Measurements from ENCODE around the gene OSBPL1A.

Gene OSBPL1A

DNA sequence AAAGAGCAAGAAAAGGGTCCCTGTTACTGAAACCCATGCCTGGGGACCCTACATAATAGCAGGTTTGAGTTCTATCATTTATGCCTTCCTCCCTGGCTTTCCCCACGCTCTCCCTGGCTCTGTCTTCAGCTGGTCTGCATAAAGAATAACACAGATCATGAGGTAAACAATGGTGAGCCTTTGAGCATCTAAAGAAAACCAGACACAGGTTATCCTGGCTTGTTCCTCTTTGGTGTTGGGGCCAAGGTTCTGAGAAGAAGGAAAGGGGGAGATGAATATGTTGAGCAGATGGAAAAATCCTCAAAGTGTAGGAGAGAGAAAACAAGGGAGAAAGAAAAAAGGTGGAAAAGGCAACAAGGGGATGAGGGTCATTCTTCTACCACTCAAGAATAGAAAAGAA lies 131.5 kb downstream of the OSBPL1A start:
- no peak for DNase-seq (ENCODE audit: low spot score)

DNA sequence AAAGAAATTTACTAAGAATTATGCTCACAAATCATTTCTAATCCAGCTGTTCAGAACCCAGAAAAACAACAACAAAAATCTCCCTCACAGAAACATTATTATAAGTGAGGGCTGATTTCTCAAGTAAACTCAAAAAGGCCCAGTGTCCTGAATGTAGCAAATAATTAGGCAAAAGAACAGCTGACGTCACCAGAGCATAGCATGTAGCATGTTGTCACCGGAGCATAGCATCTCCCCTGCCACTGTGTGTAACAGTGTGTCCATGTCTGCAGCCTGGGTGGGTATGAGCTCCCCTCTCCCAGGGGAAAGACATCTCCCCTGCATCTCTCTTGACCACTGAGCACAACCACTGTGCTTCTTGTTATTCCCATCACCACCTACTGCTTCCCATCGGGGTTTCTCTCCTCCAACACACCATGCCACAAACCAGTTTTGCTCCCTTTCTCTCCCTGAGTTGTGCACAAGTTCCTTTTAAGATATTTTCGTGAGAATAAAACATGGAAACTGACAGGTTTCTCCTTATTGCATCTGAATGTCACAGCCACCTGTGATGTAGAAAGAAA lies 132.0 kb downstream of the OSBPL1A start:
- no peak for DNase-seq (ENCODE audit: low spot score)

GRCh38 chr18:24263050-24263449 lies 134.6 kb downstream of the OSBPL1A start:
- no peak for DNase-seq (ENCODE audit: low spot score)

DNA sequence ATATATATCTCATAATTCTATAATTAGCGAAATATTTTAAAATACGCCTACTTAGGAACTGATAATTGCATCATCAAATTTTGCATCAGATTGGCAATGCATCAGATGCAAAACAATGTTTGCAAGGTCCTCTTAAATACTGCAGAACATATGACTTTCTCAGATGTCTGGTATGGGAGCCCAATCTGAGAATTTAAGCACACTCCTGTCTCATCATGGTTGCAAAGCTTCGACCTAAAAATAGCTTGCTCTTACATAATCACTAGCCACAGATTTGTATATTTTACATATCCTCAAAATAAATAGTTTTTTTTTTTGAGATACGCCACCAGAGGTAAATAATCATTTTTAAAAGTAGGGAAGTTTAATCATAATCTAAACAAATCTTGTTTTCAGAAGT lies 135.5 kb downstream of the OSBPL1A start:
- no peak for DNase-seq (ENCODE audit: low spot score)

- DNase-seq (ENCODE audit: low spot score) = no peak
Measured at GRCh38 chr18:24259869-24260641, 137.6 kb downstream of the OSBPL1A start.

GRCh38 chr18:24254071-24254470 lies 143.6 kb downstream of the OSBPL1A start:
- DNase-seq (ENCODE audit: low spot score) = no peak

DNA sequence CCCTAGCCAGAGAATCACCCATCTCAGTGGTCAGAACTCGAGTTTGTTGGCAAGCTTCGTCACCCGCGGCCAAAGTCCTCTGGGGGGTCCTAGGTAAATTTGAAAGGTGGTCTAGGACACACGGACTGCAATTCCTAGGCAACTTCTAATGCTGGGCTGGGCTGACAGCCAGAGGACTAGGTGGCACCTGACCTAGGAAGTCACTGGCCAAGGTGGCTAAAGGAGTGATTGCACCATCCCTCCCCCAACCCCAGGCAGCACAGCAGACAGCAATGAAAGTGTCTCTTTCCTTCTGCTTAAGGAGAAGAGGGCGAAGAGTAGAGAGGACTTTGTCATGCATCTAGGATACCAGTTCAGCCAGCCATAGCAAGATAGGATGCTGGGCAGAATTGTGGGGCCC lies 147.9 kb downstream of the OSBPL1A start:
- DNase-seq (ENCODE audit: low spot score) = no peak

DNA sequence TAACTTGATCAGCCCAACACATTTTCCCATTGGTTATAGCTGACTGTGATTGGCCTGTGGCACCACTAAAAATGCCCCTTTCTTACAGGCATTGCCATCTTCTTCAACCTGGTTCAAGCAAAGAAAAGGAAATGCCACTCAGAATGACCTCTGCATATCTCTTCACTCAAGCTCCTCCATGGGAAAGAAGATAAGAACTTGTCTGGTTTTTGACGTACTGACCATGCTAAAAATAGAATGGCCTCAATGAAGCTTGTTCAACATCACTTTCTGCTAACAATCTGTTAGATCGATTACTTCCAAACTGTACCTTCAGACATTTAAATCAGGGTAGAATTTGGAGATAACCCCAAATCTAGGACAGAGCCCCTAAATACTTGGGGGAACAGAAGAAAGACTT lies 149.3 kb downstream of the OSBPL1A start:
- DNase-seq (ENCODE audit: low spot score) = no peak

GRCh38 chr18:24246143-24246542 lies 151.5 kb downstream of the OSBPL1A start:
- DNase-seq (ENCODE audit: low spot score) = no peak

- no peak for DNase-seq (ENCODE audit: low spot score)
Measured at GRCh38 chr18:24244698-24245097, 152.9 kb downstream of the OSBPL1A start.

- no peak for DNase-seq (ENCODE audit: low spot score)
Measured at GRCh38 chr18:24243677-24244076, 153.9 kb downstream of the OSBPL1A start.

- no peak for DNase-seq (ENCODE audit: low spot score)
Measured at GRCh38 chr18:24239341-24239740, 158.3 kb downstream of the OSBPL1A start.

DNA sequence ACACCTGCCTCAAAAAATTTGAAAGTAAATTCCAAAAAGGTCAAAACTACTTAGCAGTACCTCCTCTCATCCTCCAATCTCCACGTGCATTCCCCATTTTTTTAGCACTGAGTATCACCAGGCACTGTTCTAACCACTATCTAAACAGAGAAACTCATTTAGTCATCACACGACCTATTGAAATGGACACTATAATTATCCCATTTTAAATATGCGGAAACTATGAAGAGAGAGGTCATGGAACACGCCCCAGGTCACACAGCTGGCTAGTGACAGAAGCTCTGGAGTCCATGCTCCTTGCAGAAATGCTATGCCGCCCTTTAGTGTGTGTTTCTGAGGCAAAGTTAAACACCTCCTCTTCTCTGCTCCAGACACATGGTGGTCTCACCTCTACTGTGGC lies 159.2 kb downstream of the OSBPL1A start:
- no peak for DNase-seq (ENCODE audit: low spot score)

GRCh38 chr18:24234850-24235418 lies 162.7 kb downstream of the OSBPL1A start:
- no peak for DNase-seq (ENCODE audit: low spot score)

- DNase-seq (ENCODE audit: low spot score) = no peak
Measured at GRCh38 chr18:24234330-24234729, 163.3 kb downstream of the OSBPL1A start.

GRCh38 chr18:24232800-24233199 lies 164.8 kb downstream of the OSBPL1A start:
- no peak for DNase-seq (ENCODE audit: low spot score)

DNA sequence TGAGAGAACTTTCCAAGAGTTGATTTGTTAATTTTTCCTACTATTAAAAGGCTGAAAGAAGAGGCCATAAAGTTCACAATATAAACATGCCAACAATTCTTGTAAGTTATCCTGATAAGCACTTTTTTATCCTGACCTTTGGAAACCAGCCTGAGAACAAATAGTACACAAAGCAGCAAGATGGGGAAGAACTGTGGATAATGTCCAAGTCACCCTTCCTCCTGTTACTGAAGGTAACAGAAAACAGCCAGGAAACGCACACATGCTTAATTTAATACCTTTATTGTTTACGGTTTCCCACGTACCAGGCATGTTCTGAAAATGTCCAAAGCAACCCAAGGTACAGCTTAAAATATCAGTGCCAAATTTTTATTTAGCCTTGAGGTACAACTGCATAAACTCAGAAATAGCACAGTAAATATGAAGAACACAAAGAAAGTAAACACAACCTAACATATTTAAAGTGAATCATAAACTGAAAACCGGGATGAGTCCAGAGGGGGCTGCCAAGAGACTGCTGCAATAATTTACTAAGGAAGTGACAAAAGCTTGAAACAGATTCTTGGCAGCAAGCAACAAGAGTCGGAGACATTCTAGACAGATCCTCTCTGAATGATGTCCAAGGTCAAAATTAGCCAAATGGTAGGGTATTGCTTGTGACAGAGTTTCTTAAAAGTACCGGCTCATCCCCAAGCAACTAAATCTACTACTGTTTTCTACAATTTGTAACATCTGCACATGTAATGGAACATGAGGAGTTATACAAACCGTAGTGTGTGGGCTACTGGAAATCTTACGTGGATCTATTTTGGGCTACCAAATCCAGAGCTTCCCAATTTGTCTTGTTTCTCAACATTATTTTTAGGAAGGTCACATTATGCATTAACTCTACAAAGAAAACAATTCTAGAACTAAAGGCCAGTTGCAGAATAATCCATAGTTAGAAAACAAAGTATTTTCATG lies 165.6 kb downstream of the OSBPL1A start:
- no peak for DNase-seq (ENCODE audit: low spot score)

DNA sequence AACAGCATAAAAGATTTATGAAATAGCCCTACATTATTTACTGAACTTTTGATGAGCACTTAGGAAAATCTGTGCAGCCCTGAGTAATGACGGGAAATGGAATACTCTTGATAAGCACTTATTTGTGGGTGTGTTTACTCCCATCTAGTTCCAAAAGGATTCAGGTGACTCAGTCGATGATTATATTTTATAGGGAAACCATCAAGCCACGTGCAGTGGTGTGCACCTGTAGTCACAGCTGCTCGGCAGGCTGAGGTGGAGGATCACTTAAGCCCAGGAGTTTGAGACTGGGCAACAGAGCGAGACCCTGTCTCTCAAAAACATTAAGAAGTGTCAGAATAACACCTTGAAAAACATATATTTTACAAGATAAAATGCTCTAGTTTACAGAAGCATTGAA lies 166.9 kb downstream of the OSBPL1A start:
- DNase-seq (ENCODE audit: low spot score) = no peak

DNA sequence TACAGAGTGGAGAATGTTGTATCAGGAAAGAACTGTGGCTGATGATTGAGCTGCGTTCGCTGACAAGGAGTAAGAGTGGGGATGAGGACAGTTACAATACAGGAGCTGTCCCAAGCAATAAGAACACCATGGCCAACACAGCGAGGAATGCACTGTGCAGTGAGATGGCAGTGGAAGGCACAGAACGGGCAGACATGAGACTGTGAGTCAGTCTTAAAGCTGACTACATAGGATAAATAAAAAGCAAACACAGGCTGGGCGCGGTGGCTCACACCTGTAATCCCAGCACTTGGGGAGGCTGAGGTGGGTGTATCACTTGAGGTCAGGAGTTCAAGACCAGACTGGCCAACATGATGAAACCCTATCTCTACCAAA lies 169.0 kb downstream of the OSBPL1A start:
- no peak for DNase-seq (ENCODE audit: low spot score)

DNA sequence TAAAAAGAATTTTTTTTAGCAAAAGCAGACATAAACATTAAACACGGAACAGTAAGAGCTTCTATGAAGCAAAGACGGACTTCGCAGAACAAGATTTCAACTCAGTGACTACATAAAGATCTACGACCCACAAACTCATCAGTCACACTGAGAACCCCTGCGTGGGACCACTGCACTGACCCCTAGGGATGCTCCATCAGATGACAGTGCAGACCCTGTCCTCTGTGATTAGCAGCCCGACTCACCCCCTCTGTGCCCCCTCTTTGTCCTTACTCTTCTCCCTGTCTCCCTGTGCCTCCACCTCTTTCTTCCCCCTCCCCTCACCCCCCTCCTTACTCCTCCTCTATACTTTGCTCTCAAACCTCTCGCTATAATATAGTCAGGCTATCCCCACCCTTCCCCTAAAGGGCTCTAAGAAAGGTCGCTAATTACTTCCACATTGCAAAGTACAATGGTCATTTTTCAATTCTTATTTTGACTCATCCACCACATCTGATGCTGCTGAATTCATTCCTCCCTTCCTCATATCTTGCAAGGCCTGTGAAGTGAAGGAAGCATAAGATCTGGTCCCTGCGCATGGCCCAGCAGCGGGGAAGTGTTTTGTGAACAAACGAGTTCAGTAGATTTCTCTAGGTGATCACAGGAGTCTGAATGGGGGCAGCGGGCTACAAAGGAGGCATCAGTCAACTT lies 169.5 kb downstream of the OSBPL1A start:
- DNase-seq (ENCODE audit: low spot score) = no peak

GRCh38 chr18:24220318-24220688 lies 177.3 kb downstream of the OSBPL1A start:
- DNase-seq (ENCODE audit: low spot score) = no peak
